ENCODE results near the gene PCDHGB5.
A peak's percentile ranks its signal among the peaks of the same experiment; 100 is the strongest.
"Not testable (repeated sequence)": the region's sequence is repeated elsewhere in the genome, so short reads cannot be mapped to it uniquely, and the experiment has no call there.

Gene PCDHGB5

GRCh38 chr5:141412854-141413539 is 15.2 kb downstream of the PCDHGB5 start, which contains the start of gene PCDHGA10:
PCDHGA10 (plus strand) TSS chr5:141412987; CDS start chr5:141413176, 189 bp downstream.
- DNase-seq, result peak; percentile 73

GRCh38 chr5:141413540-141414069 is 15.9 kb downstream of the PCDHGB5 start:
- DNase-seq, result no peak

DNA sequence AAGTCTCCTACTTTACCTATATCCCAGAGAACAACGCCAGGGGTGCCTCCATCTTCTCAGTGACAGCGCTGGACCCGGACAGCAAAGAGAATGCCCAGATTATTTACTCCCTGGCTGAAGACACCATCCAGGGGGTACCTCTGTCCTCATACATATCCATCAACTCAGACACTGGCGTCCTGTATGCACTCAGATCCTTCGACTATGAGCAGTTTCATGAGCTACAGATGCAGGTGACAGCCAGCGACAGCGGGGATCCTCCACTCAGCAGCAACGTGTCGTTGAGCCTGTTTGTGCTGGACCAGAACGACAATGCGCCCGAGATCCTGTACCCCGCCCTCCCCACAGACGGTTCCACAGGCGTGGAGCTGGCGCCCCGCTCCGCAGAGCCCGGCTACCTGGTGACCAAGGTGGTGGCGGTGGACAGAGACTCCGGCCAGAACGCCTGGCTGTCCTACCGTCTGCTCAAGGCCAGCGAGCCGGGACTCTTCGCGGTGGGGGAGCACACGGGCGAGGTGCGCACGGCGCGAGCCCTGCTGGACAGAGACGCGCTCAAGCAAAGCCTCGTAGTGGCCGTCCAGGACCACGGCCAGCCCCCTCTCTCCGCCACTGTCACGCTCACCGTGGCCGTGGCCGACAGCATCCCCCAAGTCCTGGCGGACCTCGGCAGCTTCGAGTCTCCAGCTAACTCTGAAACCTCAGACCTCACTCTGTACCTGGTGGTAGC is 17.0 kb downstream of the PCDHGB5 start:
- DNase-seq, result not testable (repeated sequence)

DNA sequence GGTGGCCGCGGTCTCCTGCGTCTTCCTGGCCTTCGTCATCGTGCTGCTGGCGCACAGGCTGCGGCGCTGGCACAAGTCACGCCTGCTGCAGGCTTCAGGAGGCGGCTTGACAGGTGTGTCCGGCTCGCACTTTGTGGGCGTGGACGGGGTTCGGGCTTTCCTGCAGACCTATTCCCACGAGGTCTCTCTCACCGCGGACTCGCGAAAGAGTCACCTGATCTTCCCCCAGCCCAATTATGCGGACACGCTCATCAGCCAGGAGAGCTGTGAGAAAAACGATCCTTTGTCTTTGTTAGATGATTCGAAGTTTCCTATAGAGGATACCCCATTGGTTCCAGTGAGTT is 17.5 kb downstream of the PCDHGB5 start:
- DNase-seq, result not testable (repeated sequence)

GRCh38 chr5:141417494-141418172 is 19.9 kb downstream of the PCDHGB5 start, which contains the start of gene PCDHGB7:
PCDHGB7 (plus strand) TSS chr5:141417677; CDS start chr5:141417860, 183 bp downstream.
- DNase-seq, result peak; percentile 70

DNA sequence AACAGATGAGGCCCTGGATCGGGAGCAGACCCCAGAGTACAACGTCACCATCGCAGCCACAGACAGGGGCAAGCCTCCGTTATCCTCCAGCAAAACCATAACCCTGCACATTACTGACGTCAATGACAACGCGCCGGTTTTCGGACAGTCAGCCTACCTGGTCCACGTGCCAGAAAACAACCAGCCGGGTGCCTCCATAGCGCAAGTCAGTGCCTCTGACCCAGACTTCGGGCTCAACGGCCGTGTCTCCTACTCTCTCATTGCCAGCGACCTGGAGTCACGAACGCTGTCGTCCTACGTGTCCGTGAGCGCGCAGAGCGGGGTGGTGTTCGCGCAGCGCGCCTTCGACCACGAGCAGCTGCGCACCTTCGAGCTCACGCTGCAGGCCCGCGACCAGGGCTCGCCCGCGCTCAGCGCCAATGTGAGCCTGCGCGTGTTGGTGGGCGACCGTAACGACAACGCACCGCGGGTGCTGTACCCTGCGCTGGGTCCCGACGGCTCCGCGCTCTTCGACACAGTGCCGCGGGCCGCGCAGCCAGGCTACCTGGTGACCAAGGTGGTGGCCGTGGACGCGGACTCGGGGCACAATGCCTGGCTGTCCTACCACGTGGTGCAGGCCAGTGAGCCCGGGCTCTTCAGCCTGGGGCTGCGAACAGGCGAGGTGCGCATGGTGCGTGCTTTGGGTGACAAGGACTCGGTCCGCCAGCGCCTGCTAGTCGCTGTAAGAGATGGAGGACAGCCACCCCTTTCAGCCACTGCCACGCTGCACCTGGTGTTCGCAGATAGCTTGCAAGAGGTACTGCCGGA is 21.5 kb downstream of the PCDHGB5 start:
- no peak for DNase-seq

DNA sequence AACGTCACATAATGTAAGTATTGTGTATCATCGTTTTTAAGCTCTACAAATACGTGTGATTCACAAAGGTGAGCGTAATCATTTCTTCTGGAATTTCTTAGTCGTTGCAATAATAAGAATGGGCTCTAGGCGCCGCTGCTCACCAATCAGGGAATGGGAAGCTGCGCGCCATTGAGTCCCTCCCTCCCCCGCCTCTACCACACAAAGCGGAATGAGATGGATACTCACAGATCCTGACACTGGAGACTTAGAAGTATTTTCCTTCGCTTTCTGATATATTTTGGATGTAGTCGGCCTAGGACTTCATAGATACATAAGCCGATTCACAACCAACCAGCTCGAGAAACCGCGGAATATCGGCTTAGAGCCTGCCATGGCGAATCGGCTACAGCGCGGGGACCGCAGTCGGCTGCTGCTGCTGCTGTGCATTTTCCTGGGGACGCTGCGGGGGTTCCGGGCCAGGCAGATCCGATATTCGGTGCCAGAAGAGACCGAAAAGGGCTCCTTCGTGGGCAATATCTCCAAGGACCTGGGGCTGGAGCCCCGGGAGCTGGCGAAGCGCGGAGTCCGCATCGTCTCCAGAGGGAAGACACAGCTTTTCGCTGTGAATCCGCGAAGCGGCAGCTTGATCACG is 23.2 kb downstream of the PCDHGB5 start, which contains the start of gene PCDHGA11:
TSS of gene PCDHGA11 (plus strand) at position 197 of the 634 bp plus-strand sequence. CDS start at position 374, 177 bp downstream.
- DNase-seq, result peak; percentile 13

DNA sequence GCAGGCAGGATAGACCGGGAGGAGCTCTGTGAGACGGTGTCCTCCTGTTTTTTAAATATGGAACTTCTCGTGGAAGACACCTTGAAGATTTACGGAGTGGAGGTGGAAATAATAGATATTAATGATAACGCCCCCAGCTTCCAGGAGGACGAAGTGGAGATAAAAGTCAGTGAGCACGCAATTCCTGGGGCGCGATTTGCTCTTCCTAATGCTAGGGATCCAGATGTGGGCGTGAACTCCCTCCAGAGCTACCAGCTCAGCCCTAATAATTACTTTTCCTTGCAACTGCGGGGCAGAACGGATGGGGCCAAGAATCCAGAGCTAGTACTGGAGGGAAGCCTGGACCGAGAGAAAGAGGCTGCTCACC is 23.7 kb downstream of the PCDHGB5 start:
- no peak for DNase-seq

- DNase-seq, result no peak
These were observed 25.1 kb downstream of the PCDHGB5 start for GRCh38 chr5:141422742-141423291.

DNA sequence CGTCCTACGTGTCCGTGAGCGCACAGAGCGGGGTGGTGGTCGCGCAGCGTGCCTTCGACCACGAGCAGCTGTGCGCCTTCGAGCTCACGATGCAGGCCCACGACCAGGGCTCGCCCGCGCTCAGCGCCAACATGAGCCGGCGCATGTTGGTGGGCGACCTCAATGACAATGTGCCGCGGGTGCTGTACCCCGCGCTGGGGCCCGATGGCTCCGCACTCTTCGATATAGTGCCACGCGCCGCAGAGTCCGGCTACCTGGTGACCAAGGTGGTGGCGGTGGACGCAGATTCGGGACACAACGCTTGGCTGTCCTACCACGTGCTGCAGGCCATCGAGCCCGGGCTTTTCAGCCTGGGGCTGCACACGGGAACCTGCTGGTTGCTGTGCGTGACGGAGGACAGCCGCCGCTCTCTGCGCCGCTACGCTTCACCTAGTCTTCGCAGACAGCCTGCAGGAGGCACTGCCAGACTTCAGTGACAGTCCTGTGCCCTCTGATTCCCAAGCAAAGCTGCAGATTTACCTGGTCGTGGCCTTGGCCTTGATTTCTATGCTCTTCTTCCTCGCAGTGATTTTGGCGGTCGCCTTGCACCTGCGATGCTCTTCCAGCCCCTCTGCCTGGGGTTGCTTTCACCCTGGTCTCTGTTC is 30.2 kb downstream of the PCDHGB5 start:
- DNase-seq, result no peak

GRCh38 chr5:141430332-141431113 is 32.8 kb downstream of the PCDHGB5 start, which contains the start of gene PCDHGA12:
PCDHGA12 (plus strand) TSS chr5:141430507; CDS start chr5:141430760, 253 bp downstream.
- DNase-seq, result peak; percentile 79

GRCh38 chr5:141431286-141431685 is 33.5 kb downstream of the PCDHGB5 start:
- DNase-seq, result no peak

DNA sequence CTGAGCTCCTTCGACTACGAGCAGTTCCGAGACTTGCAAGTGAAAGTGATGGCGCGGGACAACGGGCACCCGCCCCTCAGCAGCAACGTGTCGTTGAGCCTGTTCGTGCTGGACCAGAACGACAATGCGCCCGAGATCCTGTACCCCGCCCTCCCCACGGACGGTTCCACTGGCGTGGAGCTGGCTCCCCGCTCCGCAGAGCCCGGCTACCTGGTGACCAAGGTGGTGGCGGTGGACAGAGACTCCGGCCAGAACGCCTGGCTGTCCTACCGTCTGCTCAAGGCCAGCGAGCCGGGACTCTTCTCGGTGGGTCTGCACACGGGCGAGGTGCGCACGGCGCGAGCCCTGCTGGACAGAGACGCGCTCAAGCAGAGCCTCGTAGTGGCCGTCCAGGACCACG is 34.6 kb downstream of the PCDHGB5 start:
- DNase-seq, result not testable (repeated sequence)

GRCh38 chr5:141432726-141433125 is 35.0 kb downstream of the PCDHGB5 start:
- not testable (repeated sequence) for DNase-seq

GRCh38 chr5:141434006-141434405 is 36.3 kb downstream of the PCDHGB5 start:
- DNase-seq, result peak; percentile 24

GRCh38 chr5:141437221-141437620 is 39.5 kb downstream of the PCDHGB5 start:
- peak; percentile 39 for DNase-seq

DNA sequence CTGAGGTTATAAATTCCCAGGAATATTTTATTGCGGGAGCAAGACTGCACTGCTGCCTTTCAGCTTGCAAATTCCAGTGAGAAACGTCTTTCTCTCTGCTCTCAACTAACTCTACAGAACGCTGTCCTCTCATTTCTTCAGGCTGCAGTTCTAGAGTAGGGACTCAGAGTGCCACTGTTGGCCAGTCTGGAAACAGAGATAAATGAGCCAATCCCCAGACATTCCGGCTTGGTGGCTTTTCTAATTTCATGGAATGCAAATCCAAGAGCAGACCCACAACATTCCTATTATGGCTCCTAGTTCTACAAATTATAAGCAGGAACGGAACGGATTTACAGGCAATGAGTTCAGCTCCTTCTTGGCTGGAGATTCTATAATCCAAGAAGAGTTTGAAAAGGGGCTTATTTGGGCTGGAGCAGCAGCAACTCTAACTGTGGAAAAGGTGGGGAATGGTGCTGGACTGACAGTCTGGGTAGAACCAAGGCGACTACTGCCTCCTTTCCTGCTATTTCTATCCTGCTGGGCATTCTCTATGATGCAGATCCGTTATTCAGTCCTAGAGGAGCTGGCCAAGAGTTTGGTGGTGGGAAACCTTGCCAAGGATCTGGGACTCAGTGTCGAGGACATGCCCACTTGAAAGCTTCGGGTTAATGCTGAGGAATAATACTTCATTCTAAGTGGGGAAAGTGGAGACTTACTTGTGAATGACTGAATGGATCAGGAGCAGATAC is 41.8 kb downstream of the PCDHGB5 start:
- DNase-seq, result no peak

- DNase-seq, result no peak
These were observed 42.6 kb downstream of the PCDHGB5 start for GRCh38 chr5:141440341-141440740.

DNA sequence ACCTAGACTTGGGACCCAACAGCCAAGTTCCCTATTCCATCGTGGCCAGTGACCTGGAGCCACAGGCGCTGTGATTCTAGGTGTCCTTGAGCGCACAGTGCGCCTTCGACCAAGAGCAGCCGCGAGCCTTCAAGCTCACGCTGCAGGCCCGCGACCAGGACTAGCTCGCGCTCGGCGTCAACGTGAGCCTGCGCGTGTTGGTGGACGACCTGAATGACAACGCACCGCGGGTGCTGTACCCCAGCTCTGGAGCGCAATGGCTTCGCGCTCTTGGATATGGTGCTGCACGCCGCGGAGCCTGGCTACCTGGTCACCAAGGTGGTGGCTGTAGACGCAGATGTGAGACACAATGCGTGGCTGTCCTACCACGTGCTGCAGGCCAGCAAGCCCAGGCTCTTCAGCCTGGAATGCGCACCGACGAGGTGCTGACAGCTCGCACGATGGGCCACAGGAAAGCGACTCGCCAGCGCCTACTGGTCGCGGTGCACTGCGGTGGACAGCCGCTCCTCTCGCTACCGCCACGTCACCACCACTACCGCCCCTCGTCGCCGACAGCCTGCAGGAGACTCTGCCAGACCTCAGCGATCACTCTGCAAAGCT is 43.9 kb downstream of the PCDHGB5 start:
- DNase-seq, result no peak
